Measurements from ENCODE around the gene KCNJ9.

Gene KCNJ9

DNA sequence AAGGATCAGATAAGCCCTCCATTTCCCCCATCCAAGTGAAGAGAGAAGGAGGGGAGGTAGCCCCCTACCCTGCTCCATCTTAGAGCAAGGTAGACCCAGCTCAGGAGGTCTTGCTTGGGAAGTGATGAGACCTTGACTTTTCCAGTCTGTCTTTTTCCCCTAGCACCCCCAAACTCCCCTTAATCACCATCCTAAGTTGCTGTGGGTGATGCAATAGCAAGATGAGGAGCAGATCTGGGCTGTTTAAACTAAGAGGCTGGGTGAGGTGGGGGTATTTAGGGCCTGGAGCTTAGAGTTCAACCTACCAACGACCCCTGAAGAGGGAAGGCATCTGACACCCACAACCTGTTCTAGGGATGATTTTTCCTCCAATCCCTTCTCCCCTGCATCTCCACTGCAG, 36.0 kb downstream of the KCNJ9 start:
- no peak overlapping the region for H3K4me3 ChIP-seq (replicated peaks in 1 of 2; ENCODE audit: low read depth in 2 of 2, low read length in 2 of 2)
- TF ChIP-seq, protein P1, sequence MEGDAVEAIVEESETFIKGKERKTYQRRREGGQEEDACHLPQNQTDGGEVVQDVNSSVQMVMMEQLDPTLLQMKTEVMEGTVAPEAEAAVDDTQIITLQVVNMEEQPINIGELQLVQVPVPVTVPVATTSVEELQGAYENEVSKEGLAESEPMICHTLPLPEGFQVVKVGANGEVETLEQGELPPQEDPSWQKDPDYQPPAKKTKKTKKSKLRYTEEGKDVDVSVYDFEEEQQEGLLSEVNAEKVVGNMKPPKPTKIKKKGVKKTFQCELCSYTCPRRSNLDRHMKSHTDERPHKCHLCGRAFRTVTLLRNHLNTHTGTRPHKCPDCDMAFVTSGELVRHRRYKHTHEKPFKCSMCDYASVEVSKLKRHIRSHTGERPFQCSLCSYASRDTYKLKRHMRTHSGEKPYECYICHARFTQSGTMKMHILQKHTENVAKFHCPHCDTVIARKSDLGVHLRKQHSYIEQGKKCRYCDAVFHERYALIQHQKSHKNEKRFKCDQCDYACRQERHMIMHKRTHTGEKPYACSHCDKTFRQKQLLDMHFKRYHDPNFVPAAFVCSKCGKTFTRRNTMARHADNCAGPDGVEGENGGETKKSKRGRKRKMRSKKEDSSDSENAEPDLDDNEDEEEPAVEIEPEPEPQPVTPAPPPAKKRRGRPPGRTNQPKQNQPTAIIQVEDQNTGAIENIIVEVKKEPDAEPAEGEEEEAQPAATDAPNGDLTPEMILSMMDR (IDR thresholded peaks at IDR 0.05; ENCODE audit: low read depth, low read length) = no peak
- DNase-seq (ENCODE audit: low read depth in 2 of 2) = no peak

DNA sequence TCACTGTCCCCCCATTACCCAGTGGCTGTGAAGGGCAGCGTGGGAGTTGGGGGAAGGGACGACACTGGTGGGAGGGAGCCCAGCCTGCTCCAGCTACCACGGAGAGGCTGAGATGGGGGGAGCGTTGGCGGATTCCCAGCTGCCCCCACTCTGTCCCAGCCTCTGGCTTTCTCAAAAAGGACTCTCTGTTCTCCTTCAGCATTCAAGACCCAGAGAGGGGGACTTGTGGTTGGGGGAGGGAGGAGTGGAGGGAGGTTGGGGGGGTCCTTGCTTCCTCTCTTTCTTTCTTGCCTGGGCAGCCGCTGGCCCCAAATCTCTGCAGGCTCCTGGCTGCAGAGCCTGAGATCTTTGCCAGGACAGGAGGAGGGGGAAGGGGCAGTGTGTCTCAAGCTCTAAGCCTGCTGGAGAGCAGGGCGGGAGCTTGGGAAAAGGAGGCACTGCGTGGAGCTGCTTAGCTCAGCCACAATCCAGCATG, 36.4 kb downstream of the KCNJ9 start:
- no peak overlapping the region for H3K4me3 ChIP-seq (replicated peaks in 1 of 2; ENCODE audit: low read depth in 2 of 2, low read length in 2 of 2)
- DNase-seq (ENCODE audit: low read depth in 2 of 2) = peak in 1 of 2 donors; percentile 58
- TF ChIP-seq, protein P1 (IDR thresholded peaks at IDR 0.05; ENCODE audit: low read depth, low read length) = no peak

DNA sequence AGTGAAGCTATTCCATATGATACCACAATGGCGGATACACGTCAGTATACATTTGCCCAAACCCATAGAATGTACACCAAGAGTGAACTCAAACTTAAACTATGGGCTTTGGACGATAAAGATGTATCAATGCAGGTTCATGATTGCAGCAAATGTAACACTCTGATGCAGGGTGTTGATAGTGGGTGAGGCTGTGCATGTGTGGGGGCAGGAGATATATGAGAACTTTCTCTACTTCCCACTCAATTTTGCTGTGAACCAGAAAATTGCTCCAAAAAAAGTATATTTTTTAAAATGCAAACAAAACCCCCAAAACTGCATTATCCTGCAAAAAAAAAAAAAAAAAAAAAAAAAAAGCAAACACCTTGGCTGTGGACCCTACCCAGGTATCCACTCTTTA, 37.6 kb downstream of the KCNJ9 start:
- no peak for DNase-seq (ENCODE audit: low read depth in 2 of 2)
- TF ChIP-seq, protein P1 (IDR thresholded peaks at IDR 0.05; ENCODE audit: low read depth, low read length) = no peak
- H3K4me3 ChIP-seq (replicated peaks in 1 of 2; ENCODE audit: low read depth in 2 of 2, low read length in 2 of 2) = no peak overlapping the region

DNA sequence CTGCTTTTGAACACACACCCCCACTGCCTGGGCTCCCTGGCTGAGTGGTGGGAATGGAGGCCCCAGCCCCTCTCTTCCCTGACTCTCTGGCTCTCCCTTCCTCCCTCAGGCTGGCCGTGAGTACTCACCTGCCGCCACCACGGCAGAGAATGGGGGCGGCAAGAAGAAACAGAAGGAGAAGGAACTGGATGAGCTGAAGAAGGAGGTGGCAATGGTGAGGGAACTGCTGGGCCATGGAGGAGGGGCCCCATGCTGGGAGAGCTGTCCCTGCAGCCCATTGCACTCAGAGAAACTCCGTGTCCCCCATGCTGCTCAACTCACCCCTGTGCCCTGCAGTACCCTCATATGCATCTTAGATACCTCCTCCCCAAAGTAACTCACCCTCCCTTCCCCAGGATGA, 39.5 kb downstream of the KCNJ9 start:
- no peak for DNase-seq (ENCODE audit: low read depth in 2 of 2)
- TF ChIP-seq, protein P1 (IDR thresholded peaks at IDR 0.05; ENCODE audit: low read depth, low read length) = no peak

DNA sequence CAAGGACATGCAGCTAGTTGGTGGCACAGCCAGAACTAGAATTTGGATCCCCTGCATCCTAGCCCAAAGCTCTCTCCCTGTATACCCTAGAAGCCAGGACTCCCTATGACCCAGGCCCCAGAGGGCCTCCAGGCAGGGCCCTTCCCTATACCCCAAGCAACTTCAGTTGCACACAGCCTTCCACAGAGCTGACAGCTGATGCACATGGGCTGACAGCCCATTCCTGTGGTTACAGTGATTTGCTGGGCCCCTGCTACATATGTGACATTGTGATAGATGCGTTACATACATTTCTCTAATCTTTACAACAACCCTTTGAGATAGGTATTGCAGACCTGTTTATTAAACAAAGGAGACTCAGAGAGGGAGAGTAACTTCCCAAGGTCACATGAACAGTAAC, 40.0 kb downstream of the KCNJ9 start:
- TF ChIP-seq, protein P1 (IDR thresholded peaks at IDR 0.05; ENCODE audit: low read depth, low read length) = no peak
- no peak overlapping the region for H3K4me3 ChIP-seq (replicated peaks in 1 of 2; ENCODE audit: low read depth in 2 of 2, low read length in 2 of 2)
- DNase-seq (ENCODE audit: low read depth in 2 of 2) = no peak

More for the DNA sequence above, 39.5 kb downstream of the KCNJ9 start:
- H3K4me3 ChIP-seq (replicated peaks in 1 of 2; ENCODE audit: low read depth in 2 of 2, low read length in 2 of 2) = no peak overlapping the region

DNA sequence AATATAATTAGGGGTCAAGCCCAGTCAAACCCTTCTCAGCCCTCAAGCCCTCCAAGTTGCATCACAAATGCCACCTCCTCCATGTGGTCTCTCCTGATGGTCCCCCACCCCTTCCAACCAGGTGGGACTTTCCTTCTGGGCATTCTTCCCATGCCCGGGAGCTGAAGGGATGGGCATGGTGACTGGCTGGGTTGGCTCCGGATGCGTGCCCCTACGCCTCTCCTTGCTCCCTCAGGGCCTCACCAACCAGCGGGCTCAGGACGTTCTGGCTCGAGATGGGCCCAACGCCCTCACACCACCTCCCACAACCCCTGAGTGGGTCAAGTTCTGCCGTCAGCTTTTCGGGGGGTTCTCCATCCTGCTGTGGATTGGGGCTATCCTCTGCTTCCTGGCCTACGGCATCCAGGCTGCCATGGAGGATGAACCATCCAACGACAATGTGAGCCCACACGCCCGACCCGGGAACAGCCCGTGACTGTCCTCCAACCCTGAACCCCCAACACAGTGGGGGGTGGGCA, 41.7 kb downstream of the KCNJ9 start:
- H3K4me3 ChIP-seq (replicated peaks in 1 of 2; ENCODE audit: low read depth in 2 of 2, low read length in 2 of 2) = no peak overlapping the region
- TF ChIP-seq, protein P1 (IDR thresholded peaks at IDR 0.05; ENCODE audit: low read depth, low read length) = no peak
- DNase-seq (ENCODE audit: low read depth in 2 of 2) = no peak

DNA sequence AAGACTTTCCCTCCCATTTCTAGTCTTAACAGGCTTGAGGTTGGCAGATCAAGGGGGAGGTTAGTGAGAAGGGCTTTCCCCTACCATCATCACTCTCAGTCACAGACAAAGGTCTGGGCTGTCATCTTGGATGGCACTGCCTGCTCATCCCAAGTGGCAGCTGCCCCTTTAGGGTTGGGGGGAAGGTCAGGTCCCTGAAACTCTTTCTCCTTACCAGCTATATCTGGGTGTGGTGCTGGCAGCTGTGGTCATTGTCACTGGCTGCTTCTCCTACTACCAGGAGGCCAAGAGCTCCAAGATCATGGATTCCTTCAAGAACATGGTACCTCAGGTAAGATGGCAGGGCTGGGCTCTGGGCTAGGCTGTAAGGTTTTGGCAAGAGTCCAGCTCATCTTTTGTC, 42.4 kb downstream of the KCNJ9 start:
- TF ChIP-seq, protein P1 (IDR thresholded peaks at IDR 0.05; ENCODE audit: low read depth, low read length) = no peak
- no peak overlapping the region for H3K4me3 ChIP-seq (replicated peaks in 1 of 2; ENCODE audit: low read depth in 2 of 2, low read length in 2 of 2)
- DNase-seq (ENCODE audit: low read depth in 2 of 2) = no peak
